Right lobe of liver (tissue), 6 donors: Measurements from ENCODE around the gene UBXN11. TPM values are rescaled to one million over a fixed set of nuclear protein-coding genes. Genes with fewer than 3 reads are reported as not detected.

Experiments
- ATAC-seq, 4 donors: fragments of 200-7000 bp; cut with Tn5 transposase; one replicate each; pipeline ENCODE4 v1.9.1; 2020; ENCODE audit warnings: mild to moderate bottlenecking in 4 of 4, moderate library complexity in 4 of 4
- DNase-seq, 3 donors: peaks; one replicate each; pipeline ENCODE4 v3.0.0-alpha.2; 2020
- H3K27ac ChIP-seq, 3 donors: fragments of 200-600 bp; one replicate each; pipeline ENCODE4 v1.8.0; 2022
- H3K27me3 ChIP-seq, 2 donors: fragments of 200-600 bp; one replicate each; pipeline ENCODE4 v1.8.0; 2022
- H3K36me3 ChIP-seq, 4 donors: fragments of 200-600 bp; sonication (generic) in 1 of 4; one replicate each; pipeline versions ENCODE4 v1.5.1 to v1.8.0; 2017 to 2022; ENCODE audit warnings: control low read depth in 1 of 4
- H3K4me1 ChIP-seq, 4 donors: fragments of 200-600 bp; sonication (generic) in 1 of 4; one replicate each; pipeline versions ENCODE4 v1.5.1 to v1.8.0; 2017 to 2022; ENCODE audit warnings: control low read depth in 1 of 4
- H3K4me3 ChIP-seq, 3 donors: fragments of 200-600 bp; one replicate each; pipeline ENCODE4 v1.8.0; 2022
- H3K9me3 ChIP-seq, 4 donors: fragments of 200-600 bp; sonication (generic) in 1 of 4; one replicate each; pipeline versions ENCODE4 v1.5.1 to v1.8.0; 2017 to 2022; ENCODE audit warnings: control low read depth in 1 of 4
- POLR2A ChIP-seq: fragments of 450-650 bp; IDR thresholded peaks from one replicate; pipeline ENCODE4 v1.6.1; 2017; ENCODE audit warnings: antibody characterized with exemption, mild to moderate bottlenecking
- WGBS: methylation state at CpG from one replicate; pipeline ENCODE4 v1.1.6; 2018; ENCODE audit warnings: low coverage, low lambda C conversion rate; ENCODE audit not compliant: insufficient coverage; ENCODE audit errors: missing lambda C conversion rate; 5-methylcytosine and 5-hydroxymethylcytosine counted together
- intact Hi-C, 2 donors: fragments of 100-400 bp; cut with DNase I; formaldehyde crosslinking; loops; one replicate each; pipeline versions ENCODE4 v1.11.2 to v1.14.1; 2022
- total RNA-seq, 6 experiments: library from RNA; depleted of rRNA in 2 of 6; stranded (reverse); fragments of >200 nt in 2 of 6; fragmentation: NEBNext Ultra II Directional in 3 of 6; extraction: Animal tissue kit (Norgen Biotek cat#: 25700) in 3 of 6; gene quantifications; one replicate each; pipeline versions ENCODE4 v1.1.0 to v1.2.4, GENCODE V29; 2016 to 2023
- TF ChIP-seq, protein P1 (sequence below), 4 donors: fragments of 200-600 bp in 3 of 4; fragments of 450-650 bp in 1 of 4; IDR thresholded peaks; one replicate each; pipeline versions ENCODE4 v1.5.1 to v1.8.0; 2016 to 2022; ENCODE audit warnings: antibody characterized with exemption in 4 of 4, mild to moderate bottlenecking in 2 of 4
- donor health status: DM: no; HTN: yes; CAD: no.
- donor health status: DM: no; HTN: no; CAD: no.
- donor health status: DM: no; HTN: no; CAD: no.
- donor health status: DM: no; HTN: yes; CAD: no.
- donor health status: DM: no; HTN: yes; CAD: no.

The UBXN11 gene
- total RNA-seq, 6 experiments from 2014 or later, result 4.3 to 11.3 (median 7.0) TPM

DNA sequence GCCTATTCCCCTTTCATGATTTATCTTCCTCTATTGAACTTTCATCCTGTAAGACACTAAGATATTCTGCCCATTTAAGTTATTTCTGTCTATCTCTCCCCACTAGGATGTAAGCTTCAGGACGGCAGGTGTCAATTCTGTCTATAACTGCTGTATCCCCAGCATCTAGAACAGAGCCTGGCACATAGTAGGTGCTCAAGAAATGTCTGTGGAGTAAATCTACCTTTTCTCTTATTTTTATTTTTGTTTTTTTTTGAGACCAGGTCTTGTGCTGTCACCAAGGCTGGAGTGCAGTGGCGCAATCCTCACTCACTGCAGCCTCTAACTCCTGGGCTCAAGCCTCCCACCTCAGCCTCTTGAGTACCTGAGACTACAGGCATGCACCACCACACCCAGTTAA lies 16.9 kb upstream of the UBXN11 start:
- Histone ChIP-seq H3K27ac (no peak overlapping the region), H3K9me3 (no peaks in the 10 kb centered on the region), H3K27me3 (no peaks in the 10 kb centered on the region), H3K4me1 (no peaks in the 10 kb centered on the region), H3K4me3 (no peak overlapping the region), H3K36me3 (no peaks in the 10 kb centered on the region)
- 94% methylated on average over 2 of the region's 2 CpGs for WGBS
- intact Hi-C loops, result loop anchor here (5.0 kb wide), 1 partner anchor 41 kb away; the partner anchor contains the start of gene SH3BGRL3 (in 2 of the 2)
- ATAC-seq (no peak), DNase-seq (no peak)
- TF ChIP-seq, protein P1, sequence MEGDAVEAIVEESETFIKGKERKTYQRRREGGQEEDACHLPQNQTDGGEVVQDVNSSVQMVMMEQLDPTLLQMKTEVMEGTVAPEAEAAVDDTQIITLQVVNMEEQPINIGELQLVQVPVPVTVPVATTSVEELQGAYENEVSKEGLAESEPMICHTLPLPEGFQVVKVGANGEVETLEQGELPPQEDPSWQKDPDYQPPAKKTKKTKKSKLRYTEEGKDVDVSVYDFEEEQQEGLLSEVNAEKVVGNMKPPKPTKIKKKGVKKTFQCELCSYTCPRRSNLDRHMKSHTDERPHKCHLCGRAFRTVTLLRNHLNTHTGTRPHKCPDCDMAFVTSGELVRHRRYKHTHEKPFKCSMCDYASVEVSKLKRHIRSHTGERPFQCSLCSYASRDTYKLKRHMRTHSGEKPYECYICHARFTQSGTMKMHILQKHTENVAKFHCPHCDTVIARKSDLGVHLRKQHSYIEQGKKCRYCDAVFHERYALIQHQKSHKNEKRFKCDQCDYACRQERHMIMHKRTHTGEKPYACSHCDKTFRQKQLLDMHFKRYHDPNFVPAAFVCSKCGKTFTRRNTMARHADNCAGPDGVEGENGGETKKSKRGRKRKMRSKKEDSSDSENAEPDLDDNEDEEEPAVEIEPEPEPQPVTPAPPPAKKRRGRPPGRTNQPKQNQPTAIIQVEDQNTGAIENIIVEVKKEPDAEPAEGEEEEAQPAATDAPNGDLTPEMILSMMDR (IDR thresholded peaks at IDR 0.05), result no peak
- TF ChIP-seq POLR2A, result no peak

DNA sequence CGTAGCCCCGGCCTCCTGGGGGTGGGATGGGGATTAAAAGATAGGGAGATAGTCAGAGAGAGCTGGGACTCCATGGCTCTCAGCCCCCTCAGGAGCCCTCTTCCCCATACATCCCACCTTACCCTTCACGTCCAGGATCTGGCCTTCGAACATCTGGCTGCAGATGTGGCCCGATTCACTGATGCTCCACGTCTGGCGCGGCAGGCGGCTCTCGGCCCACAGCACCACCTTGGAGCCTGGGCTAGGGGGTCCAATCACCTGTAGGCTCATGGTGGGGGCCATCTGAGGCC lies 15.6 kb upstream of the UBXN11 start:
- H3K27ac ChIP-seq, result no peak overlapping the region
- intact Hi-C loops, result loop anchor here (5.0 kb wide), 1 partner anchor 40 kb away; the partner anchor contains the start of gene SH3BGRL3 (in 2 of the 2)

DNA sequence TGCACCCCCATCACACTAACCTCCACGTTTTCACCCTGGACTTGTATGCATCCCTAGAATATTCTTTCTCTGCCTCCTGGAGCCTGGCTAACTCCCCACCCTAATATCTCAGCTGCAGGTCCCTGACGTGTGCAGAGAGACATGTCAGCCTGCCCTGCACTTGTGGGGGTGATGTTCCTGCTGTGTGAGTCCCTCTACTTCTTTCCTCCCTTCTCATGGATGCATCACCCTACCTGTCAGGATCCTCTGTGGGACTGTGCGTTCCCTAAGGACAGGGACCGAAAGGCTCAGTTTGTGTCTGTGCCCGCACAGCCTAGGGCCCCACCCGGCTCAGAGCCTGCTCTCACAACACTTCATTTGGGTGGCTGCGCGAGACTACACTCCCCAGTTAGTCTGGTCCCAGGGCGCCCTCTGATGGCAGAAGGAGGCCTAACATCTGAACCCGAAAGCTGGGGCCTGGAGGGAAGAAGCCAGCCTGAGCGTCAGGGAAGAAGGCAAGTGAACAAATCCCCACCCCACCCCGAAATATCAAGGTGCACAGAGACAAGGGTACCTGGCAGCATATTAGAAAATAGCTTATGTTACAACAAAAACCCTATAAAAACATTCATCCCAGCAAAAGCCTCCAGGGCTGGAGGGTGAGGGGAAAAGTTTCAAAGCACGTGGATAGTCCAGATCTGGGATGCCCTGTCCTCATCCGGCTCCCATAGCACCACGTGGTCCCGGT lies 15.0 kb upstream of the UBXN11 start:
- Histone ChIP-seq H3K4me3 (no peak overlapping the region), H3K27ac (no peak overlapping the region), H3K9me3 (no peaks in the 10 kb centered on the region), H3K36me3 (no peaks in the 10 kb centered on the region), H3K27me3 (no peaks in the 10 kb centered on the region), H3K4me1 (no peaks in the 10 kb centered on the region)
- 12% methylated on average over 13 of the region's 16 CpGs for WGBS
- ATAC-seq (peak; percentile 93 to 96 (median 94)), DNase-seq (peak; percentile 88 to 89 (median 89))
- intact Hi-C loops, result loop anchor here (5.0 kb wide), 1 partner anchor 39 kb away; the partner anchor contains the start of gene SH3BGRL3 (in 2 of the 2)
- no peak for TF ChIP-seq POLR2A
- TF ChIP-seq, protein P1 (IDR thresholded peaks at IDR 0.05), result peak; percentile 86 to 90 (median 89)

More for the DNA sequence above, 15.6 kb upstream of the UBXN11 start:
- no peak overlapping the region for H3K4me3 ChIP-seq
- no peaks in the 10 kb centered on the region for H3K4me1 ChIP-seq
- ATAC-seq (no peak), DNase-seq (no peak)
- TF ChIP-seq, protein P1 (IDR thresholded peaks at IDR 0.05), result no peak
- TF ChIP-seq POLR2A, result no peak
- H3K27me3 ChIP-seq, result no peaks in the 10 kb centered on the region
- WGBS, result 20% methylated on average over 2 of the region's 10 CpGs
- no peaks in the 10 kb centered on the region for H3K36me3 ChIP-seq
- no peaks in the 10 kb centered on the region for H3K9me3 ChIP-seq

DNA sequence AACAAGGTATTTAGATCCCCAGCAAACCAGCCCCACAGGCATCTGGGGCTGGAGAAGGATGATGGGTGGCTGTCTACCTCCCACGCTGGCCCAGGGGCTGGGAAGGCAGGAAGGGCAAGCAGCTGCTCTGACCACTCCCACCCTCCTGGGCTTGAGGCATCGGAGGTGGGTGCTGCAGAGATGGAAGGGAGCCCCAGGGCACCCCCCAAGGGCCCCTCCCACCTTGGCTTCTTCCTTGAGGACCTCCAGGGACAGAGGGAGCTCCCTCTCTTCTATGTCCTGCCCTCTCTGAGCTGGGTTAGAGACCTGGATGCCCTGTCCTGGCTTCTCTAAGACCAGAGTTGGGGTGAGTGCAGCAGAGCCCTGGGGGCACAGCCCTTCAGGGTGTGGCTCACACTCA lies 14.5 kb upstream of the UBXN11 start:
- TF ChIP-seq, protein P1 (IDR thresholded peaks at IDR 0.05), result no peak
- no peak for TF ChIP-seq POLR2A
- WGBS, result no CpG with 5 or more reads among the region's 2 CpGs
- intact Hi-C loops, result loop anchor here (5.0 kb wide), 1 partner anchor 39 kb away; the partner anchor contains the start of gene SH3BGRL3 (in 2 of the 2)
- H3K27me3 ChIP-seq, result no peaks in the 10 kb centered on the region
- H3K36me3 ChIP-seq, result no peaks in the 10 kb centered on the region
- DNase-seq (no peak), ATAC-seq (no peak)
- no peaks in the 10 kb centered on the region for H3K4me1 ChIP-seq
- H3K4me3 ChIP-seq, result no peak overlapping the region
- no peak overlapping the region for H3K27ac ChIP-seq
- H3K9me3 ChIP-seq, result no peaks in the 10 kb centered on the region
